ENCODE measurements around the gene PSPN.

PSPN gene

GRCh38 chr19:6373096-6373812, 2.5 kb downstream of the PSPN start (continued):
- 0 out of 2 replicates have a peak, but pooled peaks have one; percentile 23 for TF ChIP-seq INSM2 (tag by site-specific recombination; IDR thresholded peaks at IDR 0.05)
- TF ChIP-seq, protein P1, sequence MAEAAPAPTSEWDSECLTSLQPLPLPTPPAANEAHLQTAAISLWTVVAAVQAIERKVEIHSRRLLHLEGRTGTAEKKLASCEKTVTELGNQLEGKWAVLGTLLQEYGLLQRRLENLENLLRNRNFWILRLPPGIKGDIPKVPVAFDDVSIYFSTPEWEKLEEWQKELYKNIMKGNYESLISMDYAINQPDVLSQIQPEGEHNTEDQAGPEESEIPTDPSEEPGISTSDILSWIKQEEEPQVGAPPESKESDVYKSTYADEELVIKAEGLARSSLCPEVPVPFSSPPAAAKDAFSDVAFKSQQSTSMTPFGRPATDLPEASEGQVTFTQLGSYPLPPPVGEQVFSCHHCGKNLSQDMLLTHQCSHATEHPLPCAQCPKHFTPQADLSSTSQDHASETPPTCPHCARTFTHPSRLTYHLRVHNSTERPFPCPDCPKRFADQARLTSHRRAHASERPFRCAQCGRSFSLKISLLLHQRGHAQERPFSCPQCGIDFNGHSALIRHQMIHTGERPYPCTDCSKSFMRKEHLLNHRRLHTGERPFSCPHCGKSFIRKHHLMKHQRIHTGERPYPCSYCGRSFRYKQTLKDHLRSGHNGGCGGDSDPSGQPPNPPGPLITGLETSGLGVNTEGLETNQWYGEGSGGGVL (tag by site-specific recombination; IDR thresholded peaks at IDR 0.05): 0 out of 2 replicates have a peak, but pooled peaks have one; percentile 28
- TF ChIP-seq MZF1 (tag by site-specific recombination; IDR thresholded peaks at IDR 0.05; ENCODE audit: borderline replicate concordance): no peak
- TF ChIP-seq, protein P2, sequence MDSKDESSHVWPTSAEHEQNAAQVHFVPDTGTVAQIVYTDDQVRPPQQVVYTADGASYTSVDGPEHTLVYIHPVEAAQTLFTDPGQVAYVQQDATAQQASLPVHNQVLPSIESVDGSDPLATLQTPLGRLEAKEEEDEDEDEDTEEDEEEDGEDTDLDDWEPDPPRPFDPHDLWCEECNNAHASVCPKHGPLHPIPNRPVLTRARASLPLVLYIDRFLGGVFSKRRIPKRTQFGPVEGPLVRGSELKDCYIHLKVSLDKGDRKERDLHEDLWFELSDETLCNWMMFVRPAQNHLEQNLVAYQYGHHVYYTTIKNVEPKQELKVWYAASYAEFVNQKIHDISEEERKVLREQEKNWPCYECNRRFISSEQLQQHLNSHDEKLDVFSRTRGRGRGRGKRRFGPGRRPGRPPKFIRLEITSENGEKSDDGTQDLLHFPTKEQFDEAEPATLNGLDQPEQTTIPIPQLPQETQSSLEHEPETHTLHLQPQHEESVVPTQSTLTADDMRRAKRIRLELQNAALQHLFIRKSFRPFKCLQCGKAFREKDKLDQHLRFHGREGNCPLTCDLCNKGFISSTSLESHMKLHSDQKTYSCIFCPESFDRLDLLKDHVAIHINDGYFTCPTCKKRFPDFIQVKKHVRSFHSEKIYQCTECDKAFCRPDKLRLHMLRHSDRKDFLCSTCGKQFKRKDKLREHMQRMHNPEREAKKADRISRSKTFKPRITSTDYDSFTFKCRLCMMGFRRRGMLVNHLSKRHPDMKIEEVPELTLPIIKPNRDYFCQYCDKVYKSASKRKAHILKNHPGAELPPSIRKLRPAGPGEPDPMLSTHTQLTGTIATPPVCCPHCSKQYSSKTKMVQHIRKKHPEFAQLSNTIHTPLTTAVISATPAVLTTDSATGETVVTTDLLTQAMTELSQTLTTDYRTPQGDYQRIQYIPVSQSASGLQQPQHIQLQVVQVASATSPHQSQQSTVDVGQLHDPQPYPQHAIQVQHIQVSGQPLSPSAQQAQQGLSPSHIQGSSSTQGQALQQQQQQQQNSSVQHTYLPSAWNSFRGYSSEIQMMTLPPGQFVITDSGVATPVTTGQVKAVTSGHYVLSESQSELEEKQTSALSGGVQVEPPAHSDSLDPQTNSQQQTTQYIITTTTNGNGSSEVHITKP (tag by site-specific recombination; IDR thresholded peaks at IDR 0.05): peak; percentile 61

GRCh38 chr19:6372594-6373095, 3.1 kb downstream of the PSPN start, which contains the start of gene ALKBH7:
ALKBH7 (plus strand) TSS chr19:6372794; CDS start chr19:6372821, 27 bp downstream.
- peak within 1 kb of the TSS; percentile 88 for H3K4me3 ChIP-seq (ENCODE audit: low read depth, low read length)
- POLR2A ChIA-PET: interaction anchor here (0.5 to 3.0 kb wide), 19 partner anchors 10 to 683 kb away, joined by 3 to 60 read pairs (median 4); partner anchors contain the start of genes CATSPERD, CLPP, GPR108 and GTF2F1
- H3K4me1 ChIP-seq (ENCODE audit: control insufficient read depth, insufficient read depth, low read length): peaks cover 3% of the 10 kb centered on the region; the same call in 1 of the 2 replicates
- no peaks in the 10 kb centered on the region for H3K9me3 ChIP-seq (ENCODE audit: control insufficient read depth, insufficient read depth, low read depth, low read length)
- peaks cover 11 to 17% of the 10 kb centered on the region in 2 experiments; a peak in 2 of 3 replicates for H3K36me3 ChIP-seq (ENCODE audit: control insufficient read depth in 2 of 2, insufficient read depth in 1 of 2, low read length in 2 of 2)
- CTCF ChIA-PET: interaction anchor here (0.5 to 1.1 kb wide), 7 partner anchors 8 to 123 kb away, joined by 3 to 4 read pairs (median 3); no protein-coding TSS in a partner anchor
- H3K27ac ChIP-seq (ENCODE audit: extremely low read depth, low read depth, low read length): peak within 1 kb of the TSS; percentile 88
- TF ChIP-seq ZNF146 (tag by site-specific recombination; IDR thresholded peaks at IDR 0.05) (peak; percentile 18; the same call in 1 of the 2 replicates), IKZF3 (tag by site-specific recombination; IDR thresholded peaks at IDR 0.05) (no peak), YY2 (tag by site-specific recombination; IDR thresholded peaks at IDR 0.05) (peak; percentile 42; the same call in 1 of the 2 replicates), ZNF324 (tag by site-specific recombination; IDR thresholded peaks at IDR 0.05) (peak; percentile 63; the same call in 1 of the 2 replicates), SP3 (tag by site-specific recombination; IDR thresholded peaks at IDR 0.05) (peak; percentile 83), KLF9 (tag by site-specific recombination; IDR thresholded peaks at IDR 0.05; ENCODE audit: low read depth) (peak; percentile 85), ZNF610 (tag by site-specific recombination; IDR thresholded peaks at IDR 0.05; ENCODE audit: borderline replicate concordance) (peak; percentile 54; the same call in 1 of the 2 replicates), ZNF600 (tag by site-specific recombination; IDR thresholded peaks at IDR 0.05) (peak; percentile 56), KLF8 (tag by site-specific recombination; IDR thresholded peaks at IDR 0.05) (peak; percentile 67; the same call in 1 of the 2 replicates), ZBTB20 (tag by site-specific recombination; IDR thresholded peaks at IDR 0.05) (peak; percentile 43; the same call in 1 of the 2 replicates), KLF10 (tag by site-specific recombination; IDR thresholded peaks at IDR 0.05) (peak; percentile 100), EGR2 (tag by site-specific recombination; IDR thresholded peaks at IDR 0.05; ENCODE audit: low read depth) (0 out of 2 replicates have a peak, but pooled peaks have one; percentile 63), ZNF394 (tag by site-specific recombination; IDR thresholded peaks at IDR 0.05; ENCODE audit: borderline replicate concordance) (peak; percentile 36; the same call in 1 of the 2 replicates)
- TF ChIP-seq, protein P3, sequence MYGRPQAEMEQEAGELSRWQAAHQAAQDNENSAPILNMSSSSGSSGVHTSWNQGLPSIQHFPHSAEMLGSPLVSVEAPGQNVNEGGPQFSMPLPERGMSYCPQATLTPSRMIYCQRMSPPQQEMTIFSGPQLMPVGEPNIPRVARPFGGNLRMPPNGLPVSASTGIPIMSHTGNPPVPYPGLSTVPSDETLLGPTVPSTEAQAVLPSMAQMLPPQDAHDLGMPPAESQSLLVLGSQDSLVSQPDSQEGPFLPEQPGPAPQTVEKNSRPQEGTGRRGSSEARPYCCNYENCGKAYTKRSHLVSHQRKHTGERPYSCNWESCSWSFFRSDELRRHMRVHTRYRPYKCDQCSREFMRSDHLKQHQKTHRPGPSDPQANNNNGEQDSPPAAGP (tag by site-specific recombination; IDR thresholded peaks at IDR 0.05): peak; percentile 46; the same call in 1 of the 2 replicates
- TF ChIP-seq, protein P4, sequence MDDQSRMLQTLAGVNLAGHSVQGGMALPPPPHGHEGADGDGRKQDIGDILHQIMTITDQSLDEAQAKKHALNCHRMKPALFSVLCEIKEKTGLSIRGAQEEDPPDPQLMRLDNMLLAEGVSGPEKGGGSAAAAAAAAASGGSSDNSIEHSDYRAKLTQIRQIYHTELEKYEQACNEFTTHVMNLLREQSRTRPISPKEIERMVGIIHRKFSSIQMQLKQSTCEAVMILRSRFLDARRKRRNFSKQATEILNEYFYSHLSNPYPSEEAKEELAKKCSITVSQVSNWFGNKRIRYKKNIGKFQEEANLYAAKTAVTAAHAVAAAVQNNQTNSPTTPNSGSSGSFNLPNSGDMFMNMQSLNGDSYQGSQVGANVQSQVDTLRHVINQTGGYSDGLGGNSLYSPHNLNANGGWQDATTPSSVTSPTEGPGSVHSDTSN (CRISPR knock-in tag; IDR thresholded peaks at IDR 0.05): peak; percentile 86; the same call in 1 of the 2 replicates
- TF ChIP-seq, protein P5, sequence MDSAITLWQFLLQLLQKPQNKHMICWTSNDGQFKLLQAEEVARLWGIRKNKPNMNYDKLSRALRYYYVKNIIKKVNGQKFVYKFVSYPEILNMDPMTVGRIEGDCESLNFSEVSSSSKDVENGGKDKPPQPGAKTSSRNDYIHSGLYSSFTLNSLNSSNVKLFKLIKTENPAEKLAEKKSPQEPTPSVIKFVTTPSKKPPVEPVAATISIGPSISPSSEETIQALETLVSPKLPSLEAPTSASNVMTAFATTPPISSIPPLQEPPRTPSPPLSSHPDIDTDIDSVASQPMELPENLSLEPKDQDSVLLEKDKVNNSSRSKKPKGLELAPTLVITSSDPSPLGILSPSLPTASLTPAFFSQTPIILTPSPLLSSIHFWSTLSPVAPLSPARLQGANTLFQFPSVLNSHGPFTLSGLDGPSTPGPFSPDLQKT (IDR thresholded peaks at IDR 0.05; ENCODE audit: borderline replicate concordance, low read depth, low read length): no peak
- TF ChIP-seq, protein P6, sequence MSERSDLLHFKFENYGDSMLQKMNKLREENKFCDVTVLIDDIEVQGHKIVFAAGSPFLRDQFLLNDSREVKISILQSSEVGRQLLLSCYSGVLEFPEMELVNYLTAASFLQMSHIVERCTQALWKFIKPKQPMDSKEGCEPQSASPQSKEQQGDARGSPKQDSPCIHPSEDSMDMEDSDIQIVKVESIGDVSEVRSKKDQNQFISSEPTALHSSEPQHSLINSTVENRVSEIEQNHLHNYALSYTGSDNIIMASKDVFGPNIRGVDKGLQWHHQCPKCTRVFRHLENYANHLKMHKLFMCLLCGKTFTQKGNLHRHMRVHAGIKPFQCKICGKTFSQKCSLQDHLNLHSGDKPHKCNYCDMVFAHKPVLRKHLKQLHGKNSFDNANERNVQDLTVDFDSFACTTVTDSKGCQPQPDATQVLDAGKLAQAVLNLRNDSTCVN (tag by site-specific recombination; optimal IDR thresholded peaks at IDR 0.05): peak; percentile 95

All from HEK293 (cell line).